Measurements from ENCODE around the gene WASF3.

GRCh38 chr13:26695360-26695705 is 137.8 kb downstream of the WASF3 start:
- TF ChIP-seq POLR2AphosphoS5 (IDR thresholded peaks at IDR 0.05; ENCODE audit: low read depth, low read length) (no peak), ATF3 (IDR thresholded peaks at IDR 0.05) (no peak), CTCF (IDR thresholded peaks at IDR 0.05 in 2 of 3, conservative IDR thresholded peaks at IDR 0.05 in 1 of 3; ENCODE audit: borderline replicate concordance in 1 of 3, insufficient read depth in 1 of 3, low read depth in 2 of 3, low read length in 2 of 3) (no peak), POLR2A (IDR thresholded peaks at IDR 0.05; ENCODE audit: borderline replicate concordance, extremely low read depth, insufficient read depth, insufficient read length) (no peak), REST (IDR thresholded peaks at IDR 0.05; ENCODE audit: low read depth) (no peak), EZH2 (IDR thresholded peaks at IDR 0.05) (no peak), ZNF274 (IDR thresholded peaks at IDR 0.05; ENCODE audit: low read depth, low read length) (no peak), MAX (IDR thresholded peaks at IDR 0.05) (no peak), ZBTB33 (IDR thresholded peaks at IDR 0.05; ENCODE audit: extremely low read depth, insufficient replicate concordance, low read length) (no peak)
